K562 (cell line): ENCODE measurements around the gene DNAJC1. TPM values are rescaled to one million over a fixed set of nuclear protein-coding genes. Genes with fewer than 3 reads are reported as not detected.

Experiments used
- ATAC-seq: fragments of 200-7000 bp; cut with Tn5 transposase; 3 replicates; pipeline ENCODE4 v1.9.1; 2020; ENCODE audit warnings: moderate library complexity
- BruUV-seq: library from RNA; stranded (reverse); fragments of 400-500 nt; replicated peaks from 2 replicates; lab custom pipeline; 2021; lab: Mats Ljungman, UMichigan
- CTCF ChIA-PET: fragments of 300-600 bp; formaldehyde crosslinking; extraction: SDS; loops from one replicate; lab custom pipeline; 2021; ENCODE audit warnings: low intra/inter-chr PET ratio; lab: Yijun Ruan, JAX
- POLR2A ChIA-PET: fragments of 300-600, 350-650 bp; sonication (Branson Sonifier 250); formaldehyde crosslinking; extraction: SDS; loops from one replicate; lab custom pipeline; 2021; ENCODE audit warnings: antibody characterized with exemption, inconsistent platforms; lab: Yijun Ruan, JAX
- DNase-seq, 4 experiments: peaks; one replicate each; pipeline versions ENCODE4 v3.0.0 to v3.0.0-alpha.2; 2011 to 2018; ENCODE audit warnings: low spot score in 3 of 4, mixed read lengths in 3 of 4; ENCODE audit errors: extremely low read depth in 1 of 4
- FAIRE-seq: peaks from 2 replicates; lab custom pipeline; 2011; peaks lifted over from hg19 to GRCh38; lab: Jason Lieb, UNC
- H2AFZ ChIP-seq: 2 replicates; pipeline ENCODE4 v1.6.0; 2011; ENCODE audit warnings: low read depth, low read length, control low read depth, inconsistent platforms
- H3K27ac ChIP-seq: fragments of 200-600 bp; 3 replicates; pipeline ENCODE4 v1.8.0; 2011; ENCODE audit warnings: low read depth, mild to moderate bottlenecking, control low read depth, inconsistent platforms, low read length, moderate library complexity, mixed read lengths; ENCODE audit errors: extremely low read depth
- H3K27me3 ChIP-seq, 2 experiments: fragments of 300-600 bp in 1 of 2; 2 replicates in 1 of 2; 3 replicates in 1 of 2; pipeline versions ENCODE4 v1.6.0 to v1.8.0; 2011; ENCODE audit warnings: inconsistent platforms in 2 of 2, low read length in 2 of 2, mild to moderate bottlenecking in 1 of 2, mixed read lengths in 1 of 2, moderate library complexity in 1 of 2; ENCODE audit not compliant: control insufficient read depth in 2 of 2, insufficient read depth in 2 of 2
- H3K36me3 ChIP-seq: fragments of 300-600 bp; 3 replicates; pipeline ENCODE4 v1.8.0; 2011; ENCODE audit warnings: mild to moderate bottlenecking, low read length, inconsistent platforms; ENCODE audit not compliant: control insufficient read depth, insufficient read depth
- H3K4me1 ChIP-seq, 2 experiments: fragments of 200-600 bp in 1 of 2; replicated peaks in 1 of 2; 2 replicates in 1 of 2; 3 replicates in 1 of 2; pipeline versions ENCODE4 v1.5.1 to v1.8.0; 2011; ENCODE audit warnings: inconsistent platforms in 2 of 2, low read length in 2 of 2, mild to moderate bottlenecking in 1 of 2, mixed read lengths in 1 of 2, moderate library complexity in 1 of 2; ENCODE audit not compliant: control insufficient read depth in 2 of 2, insufficient read depth in 2 of 2
- H3K4me2 ChIP-seq: 2 replicates; pipeline ENCODE4 v1.6.1; 2011; ENCODE audit warnings: low read length, control low read depth, inconsistent platforms, mixed read lengths; ENCODE audit not compliant: insufficient read depth
- H3K4me3 ChIP-seq: fragments of 200-600 bp; sonication (generic), shearing (Covaris generic); 2 replicates; pipeline ENCODE4 v1.5.1; 2016; ENCODE audit warnings: control low read depth, inconsistent platforms
- H3K79me2 ChIP-seq: fragments of 200-600 bp; 3 replicates; pipeline ENCODE4 v1.8.0; 2011; ENCODE audit warnings: low read length, inconsistent platforms; ENCODE audit not compliant: control insufficient read depth, insufficient read depth
- H3K9ac ChIP-seq, 2 experiments: 2 replicates each; pipeline versions ENCODE4 v1.6.0 to v1.6.1; 2011; ENCODE audit warnings: low read depth in 2 of 2, low read length in 2 of 2, control low read depth in 1 of 2, inconsistent platforms in 1 of 2, mild to moderate bottlenecking in 1 of 2, mixed read lengths in 1 of 2; ENCODE audit not compliant: insufficient read depth in 1 of 2
- H3K9me1 ChIP-seq: one replicate; pipeline ENCODE4 v1.6.0; 2011; ENCODE audit warnings: inconsistent platforms, mild to moderate bottlenecking, low read length, moderate library complexity; ENCODE audit not compliant: control insufficient read depth, insufficient read depth
- H3K9me3 ChIP-seq: replicated peaks from 2 replicates; pipeline ENCODE4 v1.5.1; 2011; ENCODE audit warnings: low read depth, low read length, inconsistent platforms; ENCODE audit not compliant: control insufficient read depth, insufficient read depth
- H4K20me1 ChIP-seq: replicated peaks from 2 replicates; pipeline ENCODE4 v1.6.1; 2011; ENCODE audit warnings: low read length, inconsistent platforms, mixed read lengths; ENCODE audit not compliant: control insufficient read depth, insufficient read depth
- ASH1L ChIP-seq: fragments of 450-650 bp; IDR thresholded peaks from 2 replicates; pipeline ENCODE4 v1.6.1; 2018; ENCODE audit warnings: borderline replicate concordance, mild to moderate bottlenecking, low read depth; ENCODE audit not compliant: partially characterized antibody
- ATF1 ChIP-seq, 2 experiments: fragments of 450-650 bp in 1 of 2; IDR thresholded peaks; 2 replicates each; pipeline ENCODE4 v1.6.1; 2016; ENCODE audit warnings: missing compliant biosample characterization in 1 of 2, missing genetic modification characterization in 1 of 2
- BCOR ChIP-seq: fragments of 450-650 bp; IDR thresholded peaks from 2 replicates; pipeline ENCODE4 v1.6.1; 2016
- HMGN3 ChIP-seq: IDR thresholded peaks from 2 replicates; pipeline ENCODE4 v1.6.1; 2011; ENCODE audit warnings: borderline replicate concordance, low read depth, mild to moderate bottlenecking, mixed read lengths, low read length; ENCODE audit not compliant: insufficient read length; ENCODE audit errors: extremely low read depth
- KLF10 ChIP-seq: fragments of 250-450 bp; sonication (Bioruptor Pico); IDR thresholded peaks from 2 replicates; pipeline ENCODE4 v1.6.1; 2021; ENCODE audit warnings: matching md5 sums
- KLF6 ChIP-seq: fragments of 250-450 bp; sonication (Bioruptor Pico); IDR thresholded peaks from 2 replicates; pipeline ENCODE4 v1.4.0; 2020; ENCODE audit warnings: mild to moderate bottlenecking, moderate library complexity, borderline replicate concordance
- MAFG ChIP-seq: fragments of 450-650 bp; conservative IDR thresholded peaks from 2 replicates; pipeline ENCODE4 v1.6.1; 2016; ENCODE audit warnings: missing genetic modification characterization, missing compliant biosample characterization
- MXD1 ChIP-seq: fragments of 250-450 bp; sonication (Bioruptor Pico); IDR thresholded peaks from 2 replicates; pipeline ENCODE4 v1.8.0; 2021; ENCODE audit warnings: borderline replicate concordance, mild to moderate bottlenecking, moderate library complexity; ENCODE audit not compliant: poor library complexity, severe bottlenecking
- NFIX ChIP-seq: fragments of 250-450 bp; sonication (Bioruptor Pico); IDR thresholded peaks from 2 replicates; pipeline ENCODE4 v1.4.0; 2020; ENCODE audit warnings: low read depth, mild to moderate bottlenecking, moderate library complexity
- NR3C1 ChIP-seq: sonication (generic); formaldehyde crosslinking; IDR thresholded peaks from 2 replicates; pipeline ENCODE4 v1.8.1; 2022; ENCODE audit warnings: missing genetic modification reagents
- PRPF4 ChIP-seq: fragments of 200-400 bp; formaldehyde crosslinking; IDR thresholded peaks from one replicate; pipeline ENCODE4 v1.6.1; 2017; ENCODE audit warnings: low read length, low read depth, mild to moderate bottlenecking; ENCODE audit not compliant: insufficient read depth, poor library complexity, severe bottlenecking
- TFE3 ChIP-seq: fragments of 450-650 bp; formaldehyde crosslinking; IDR thresholded peaks from 2 replicates; pipeline ENCODE4 v1.4.0; 2020; ENCODE audit warnings: mild to moderate bottlenecking, mixed read lengths
- ZBTB7A ChIP-seq: IDR thresholded peaks from 2 replicates; pipeline ENCODE4 v1.6.1; 2011; ENCODE audit warnings: low read depth, mild to moderate bottlenecking, low read length, moderate library complexity, borderline replicate concordance; ENCODE audit not compliant: control insufficient read depth
- ZKSCAN8 ChIP-seq: fragments of 200-800 bp; sonication (Bioruptor generic); IDR thresholded peaks from 2 replicates; pipeline ENCODE4 v1.6.1; 2016; ENCODE audit warnings: missing genetic modification characterization, missing compliant biosample characterization
- ZNF12 ChIP-seq: sonication (generic); formaldehyde crosslinking; IDR thresholded peaks from 2 replicates; pipeline ENCODE4 v1.4.0; 2020; ENCODE audit warnings: mild to moderate bottlenecking, missing genetic modification reagents
- ZNF140 ChIP-seq: fragments of 250-450 bp; sonication (Bioruptor Pico); IDR thresholded peaks from 2 replicates; pipeline ENCODE4 v1.8.0; 2021; ENCODE audit warnings: moderate library complexity, mild to moderate bottlenecking, inconsistent platforms
- ZNF197 ChIP-seq: fragments of 200-800 bp; sonication (Bioruptor generic); IDR thresholded peaks from 2 replicates; pipeline ENCODE4 v1.6.1; 2016; ENCODE audit warnings: low read depth, missing genetic modification characterization, missing compliant biosample characterization
- ZNF449 ChIP-seq: fragments of 250-450 bp; sonication (Bioruptor Pico); IDR thresholded peaks from 2 replicates; pipeline ENCODE4 v1.8.0; 2022; ENCODE audit warnings: moderate library complexity, mild to moderate bottlenecking, inconsistent platforms
- in situ Hi-C: fragments of 300-500 bp; cut with MboI; formaldehyde crosslinking; loops from 4 replicates; pipeline ENCODE4 v1.15.0; 2018; ENCODE audit warnings: inconsistent platforms, mixed read lengths
- intact Hi-C: fragments of 100-400 bp; cut with micrococcal nuclease; formaldehyde crosslinking; loops from 2 replicates; pipeline ENCODE4 v1.14.2; 2022
- polyA plus RNA-seq, 8 experiments: library from polyadenylated mRNA; depleted of rRNA in 4 of 8; stranded (reverse) in 5 of 8; unstranded in 3 of 8; fragments of >200 nt; fragmentation: Nextera tagmentation in 2 of 8; fragmentation: Illumina TruSeq in 1 of 8; extraction: Ambion mirVana in 2 of 8; extraction: Trizol in 1 of 8; gene quantifications; 2 replicates each; pipeline versions ENCODE4 v1.2.1 to v1.2.3, GENCODE V29; 2011 to 2014; ENCODE audit warnings: inconsistent platforms in 1 of 8, missing spikeins in 1 of 8
- total RNA-seq, 7 experiments: library from RNA; depleted of rRNA in 6 of 7; stranded (reverse); fragments of >200 nt in 6 of 7; fragmentation: Illumina TruSeq in 2 of 7; extraction: Trizol in 2 of 7; gene quantifications; 2 replicates each; pipeline versions ENCODE4 v1.2.1 to v1.2.3, GENCODE V29; 2011 to 2021; ENCODE audit warnings: low replicate concordance in 1 of 7

The DNAJC1 gene
- total and polyA plus RNA-seq, 9 of the 15 experiments (the other 6 are each of a cell fraction or from before 2014, with no cell fraction given): 5.4 to 77.6 (median 40.3) TPM

GRCh38 chr10:21946946-21947345 is 56.6 kb downstream of the DNAJC1 start:
- Histone ChIP-seq H3K4me2 (no peak overlapping the region), H3K27me3 (no peaks in the 10 kb centered on the region), H2AFZ (no peak overlapping the region), H3K4me1 (peaks cover 4 to 29% of the 10 kb centered on the region in 2 experiments; a peak in 4 of 5 replicates), H3K9ac (no peak overlapping the region), H3K9me1 (no peaks in the 10 kb centered on the region), H3K36me3 (no peaks in the 10 kb centered on the region; the same call in 2 of the 3 replicates), H3K9me3 (no peaks in the 10 kb centered on the region), H3K79me2 (peaks cover 81% of the 10 kb centered on the region), H3K27ac (no peak overlapping the region), H4K20me1 (no peaks in the 10 kb centered on the region), H3K4me3 (no peak overlapping the region)
- BruUV-seq: no TSS peak
- ATAC-seq: no peak
- in situ Hi-C loops (loop anchor here (25.0 kb wide), 1 partner anchor 460 kb away; no protein-coding TSS in a partner anchor), intact Hi-C loops (no loop called here)
- TF ChIP-seq ZNF140 (no peak), KLF10 (CRISPR knock-in tag) (no peak), ZBTB7A (no peak), ZNF449 (CRISPR knock-in tag) (no peak), BCOR (no peak), TFE3 (CRISPR knock-in tag) (peak; percentile 53), MXD1 (CRISPR knock-in tag) (no peak), ZNF12 (CRISPR knock-in tag) (no peak), ZNF197 (CRISPR knock-in tag) (no peak), NFIX (CRISPR knock-in tag) (no peak), NR3C1 (CRISPR knock-in tag) (no peak), ASH1L (no peak), HMGN3 (no peak), KLF6 (CRISPR knock-in tag) (no peak), ZKSCAN8 (no peak), ATF1 (CRISPR knock-in tag; IDR thresholded peaks at IDR 0.05) (no peak), ATF1 (tag; IDR thresholded peaks at IDR 0.05) (0 out of 2 replicates have a peak, but pooled peaks have one; percentile 15), PRPF4 (no peak), MAFG (tag) (no peak)
- ChIA-PET POLR2A (no interaction called here), CTCF (no interaction called here)
- DNase-seq: no peak
- no peak for FAIRE-seq
